ENCODE results near the gene ATAD1. TPM values are rescaled to one million over a fixed set of nuclear protein-coding genes. Genes with fewer than 3 reads are reported as not detected.
"Not testable (repeated sequence)": the region's sequence is repeated elsewhere in the genome, so short reads cannot be mapped to it uniquely, and the experiment has no call there.

Gene ATAD1
- polyA plus RNA-seq, 6 donors from 2014 or later: 21.1 to 32.2 (median 30.4) TPM

DNA sequence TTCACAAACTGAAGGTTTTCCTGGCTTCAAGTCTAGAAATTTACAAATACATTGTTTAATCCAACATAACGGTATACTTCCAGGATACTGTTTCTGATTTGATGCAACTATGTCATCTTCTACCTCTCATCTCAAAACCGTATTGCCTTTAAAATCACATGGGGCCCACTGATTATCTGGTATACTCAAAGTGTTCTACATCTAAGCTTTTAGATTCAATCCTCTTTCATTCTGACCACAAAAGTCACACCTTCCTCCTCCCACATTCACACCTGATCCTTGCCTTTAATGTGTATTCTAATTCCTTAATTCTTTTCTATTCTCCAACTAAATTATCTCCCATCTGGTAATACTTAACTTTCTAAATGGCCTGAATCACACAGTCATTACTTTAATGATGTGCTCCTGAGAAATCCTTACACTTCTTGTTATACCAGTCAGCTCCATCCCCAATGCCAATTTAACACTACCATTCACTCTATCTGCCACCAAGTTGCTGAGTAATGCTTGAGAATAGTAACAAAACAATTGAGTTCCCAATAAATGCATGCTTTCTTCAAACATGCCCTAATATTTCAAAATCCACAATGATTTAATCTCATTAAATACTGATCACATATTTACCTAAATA, 13.0 kb downstream of the ATAD1 start:
- Mint-ChIP-seq H3K9me3 (peaks cover 7 to 30% (median 18%) of the 10 kb centered on the region in 7 donors), H3K27ac (peak overlapping the region in 3 of 6 donors; percentile 1 to 44 (median 14)), H3K36me3 (peaks cover 57 to 64% of the 10 kb centered on the region in 2 donors), H3K27me3 (no peaks in the 10 kb centered on the region), H3K4me1 (peaks cover 9 to 22% (median 22%) of the 10 kb centered on the region in 3 donors), H3K4me3 (no peak overlapping the region)
- no peak for ATAC-seq (ENCODE audit: low read depth in 2 of 2)
- no peak for DNase-seq

DNA sequence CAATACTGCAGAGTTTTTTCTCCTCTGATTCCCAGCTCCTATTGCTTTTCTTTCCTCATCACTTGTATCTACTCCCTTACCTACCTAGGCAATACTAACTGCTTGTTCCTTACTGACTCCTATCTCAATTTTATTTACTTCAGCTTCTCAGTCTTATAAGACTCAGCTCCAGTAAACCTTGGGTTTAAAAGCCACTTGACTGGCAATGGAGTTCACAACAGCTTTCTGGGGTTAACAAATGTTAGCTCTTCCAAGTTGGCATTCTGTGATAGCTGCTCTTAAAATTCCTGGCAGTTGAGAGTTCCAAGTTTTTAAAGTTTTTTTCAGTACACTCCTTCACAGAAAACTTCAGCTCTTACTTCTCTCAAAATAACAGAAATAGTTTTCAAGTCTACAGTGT, 14.2 kb downstream of the ATAD1 start:
- Mint-ChIP-seq H3K27ac (peak overlapping the region in 1 of 6 donors; percentile 49), H3K4me1 (peaks cover 11 to 22% (median 22%) of the 10 kb centered on the region in 3 donors), H3K9me3 (peaks cover 7 to 30% (median 18%) of the 10 kb centered on the region in 7 donors)

GRCh38 chr10:87803328-87803727, 14.7 kb downstream of the ATAD1 start:
- H3K27me3 Mint-ChIP-seq: no peaks in the 10 kb centered on the region
- H3K4me1 Mint-ChIP-seq: peaks cover 15 to 25% (median 23%) of the 10 kb centered on the region in 3 donors
- no peak overlapping the region for H3K4me3 Mint-ChIP-seq
- H3K36me3 Mint-ChIP-seq: peaks cover 53 to 55% of the 10 kb centered on the region in 2 donors
- peaks cover 7 to 30% (median 18%) of the 10 kb centered on the region in 7 donors for H3K9me3 Mint-ChIP-seq
- no peak overlapping the region for H3K27ac Mint-ChIP-seq
- no peak for ATAC-seq (ENCODE audit: low read depth in 2 of 2)
- no peak for DNase-seq

More for the DNA sequence above, 14.2 kb downstream of the ATAD1 start:
- no peak overlapping the region for H3K4me3 Mint-ChIP-seq
- DNase-seq: no peak
- H3K27me3 Mint-ChIP-seq: no peaks in the 10 kb centered on the region
- no peak for ATAC-seq (ENCODE audit: low read depth in 2 of 2)
- H3K36me3 Mint-ChIP-seq: peaks cover 53 to 55% of the 10 kb centered on the region in 2 donors

DNA sequence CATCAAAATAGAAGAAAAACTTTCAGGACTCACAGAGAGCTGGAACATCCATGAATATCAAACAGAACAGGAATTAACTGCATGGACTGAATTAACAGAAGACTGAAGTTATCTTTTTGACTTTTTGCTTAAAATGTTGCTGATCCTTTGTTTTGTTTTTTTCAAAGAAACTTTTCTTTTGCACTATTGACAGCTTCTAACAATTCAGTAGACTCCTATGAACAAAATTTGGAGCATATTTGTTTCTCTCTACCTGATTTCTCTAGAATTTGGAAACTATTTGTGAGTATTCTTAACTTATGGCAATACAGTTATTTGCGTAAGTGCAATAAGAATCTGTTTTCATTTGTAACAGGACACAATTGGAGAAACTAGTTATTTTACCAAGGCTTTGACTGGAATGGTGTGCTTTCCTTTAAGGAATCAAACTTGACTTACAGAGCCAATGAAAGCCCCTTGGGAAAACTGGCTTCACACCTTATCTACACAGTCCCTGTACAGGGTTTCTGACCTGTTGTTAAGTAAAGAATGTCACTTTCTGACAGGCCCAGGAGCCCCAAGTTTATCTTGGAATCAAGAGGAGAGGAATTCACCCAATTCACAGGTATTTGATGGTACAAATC, 16.1 kb downstream of the ATAD1 start:
- H3K36me3 Mint-ChIP-seq: peaks cover 50 to 53% of the 10 kb centered on the region in 2 donors
- H3K9me3 Mint-ChIP-seq: peaks cover 7 to 30% (median 18%) of the 10 kb centered on the region in 7 donors
- H3K27ac Mint-ChIP-seq; H3K27me3 Mint-ChIP-seq; DNase-seq; H3K4me3 Mint-ChIP-seq; ATAC-seq (ENCODE audit: low read depth in 2 of 2): not testable (repeated sequence)
- peaks cover 26 to 38% (median 33%) of the 10 kb centered on the region in 3 donors for H3K4me1 Mint-ChIP-seq

DNA sequence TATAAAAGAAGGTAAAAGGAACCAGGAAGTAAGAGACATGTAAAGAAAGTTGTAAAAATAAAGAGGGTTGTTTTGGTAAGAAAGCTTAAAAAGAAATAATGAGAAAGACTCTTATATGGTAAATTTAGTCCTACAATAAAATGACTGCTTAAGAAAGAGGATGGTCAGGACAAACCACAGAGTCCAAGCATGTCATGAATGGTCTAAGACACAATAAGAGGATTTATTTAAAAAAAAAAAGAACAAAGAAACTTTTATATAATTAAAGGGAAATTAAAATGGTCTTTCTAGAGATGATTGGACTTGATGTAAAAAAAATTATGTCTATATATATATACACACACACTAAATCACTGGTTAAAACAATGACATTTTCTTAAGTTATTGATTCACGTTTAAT, 18.2 kb downstream of the ATAD1 start:
- Mint-ChIP-seq H3K36me3 (peaks cover 31 to 35% of the 10 kb centered on the region in 2 donors), H3K27ac (no peak overlapping the region), H3K4me1 (peaks cover 19 to 32% (median 23%) of the 10 kb centered on the region in 3 donors), H3K9me3 (peaks cover 4 to 30% (median 18%) of the 10 kb centered on the region in 7 donors), H3K4me3 (no peak overlapping the region), H3K27me3 (no peaks in the 10 kb centered on the region)
- ATAC-seq (ENCODE audit: low read depth in 2 of 2) (no peak), DNase-seq (no peak)

DNA sequence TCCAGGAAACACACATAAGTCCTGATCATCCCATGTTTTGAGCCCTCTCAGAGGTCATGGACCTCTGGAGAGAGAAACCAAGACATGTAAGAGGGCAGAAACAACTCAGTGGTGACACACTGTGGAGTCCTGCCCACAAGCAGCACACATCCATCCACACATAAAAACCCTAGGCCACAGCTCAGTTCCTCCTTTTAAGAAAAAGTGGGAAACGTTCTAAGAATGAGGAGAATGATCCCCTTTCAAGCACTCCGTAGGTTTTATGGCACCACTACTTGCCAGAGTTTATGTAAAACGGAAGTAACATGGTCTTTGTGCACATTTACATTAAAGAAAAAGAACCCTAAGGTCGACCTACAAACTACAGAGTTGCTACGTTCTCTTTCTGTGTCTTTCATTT, 19.9 kb downstream of the ATAD1 start:
- peaks cover 3 to 20% (median 10%) of the 10 kb centered on the region in 7 donors for H3K9me3 Mint-ChIP-seq

GRCh38 chr10:87794285-87794684, 23.7 kb downstream of the ATAD1 start:
- ATAC-seq (ENCODE audit: low read depth in 2 of 2) (no peak), DNase-seq (no peak)
- H3K36me3 Mint-ChIP-seq: peaks cover 0 to 3% of the 10 kb centered on the region in 2 donors
- H3K4me1 Mint-ChIP-seq: peaks cover 15 to 38% (median 25%) of the 10 kb centered on the region in 3 donors
- H3K9me3 Mint-ChIP-seq: no peaks in the 10 kb centered on the region
- H3K27me3 Mint-ChIP-seq: no peaks in the 10 kb centered on the region
- no peak overlapping the region for H3K4me3 Mint-ChIP-seq
- H3K27ac Mint-ChIP-seq: peak overlapping the region in 3 of 6 donors; percentile 16 to 79 (median 41)

More for the DNA sequence above, 19.9 kb downstream of the ATAD1 start:
- Mint-ChIP-seq H3K4me3 (peak overlapping the region in 2 of 8 donors; percentile 23 to 55), H3K36me3 (peaks cover 18% of the 10 kb centered on the region in 2 donors), H3K4me1 (peaks cover 15 to 38% (median 28%) of the 10 kb centered on the region in 3 donors), H3K27me3 (no peaks in the 10 kb centered on the region), H3K27ac (peak overlapping the region in 4 of 6 donors; percentile 6 to 70 (median 56))
- ATAC-seq (ENCODE audit: low read depth in 2 of 2) (no peak), DNase-seq (no peak)

DNA sequence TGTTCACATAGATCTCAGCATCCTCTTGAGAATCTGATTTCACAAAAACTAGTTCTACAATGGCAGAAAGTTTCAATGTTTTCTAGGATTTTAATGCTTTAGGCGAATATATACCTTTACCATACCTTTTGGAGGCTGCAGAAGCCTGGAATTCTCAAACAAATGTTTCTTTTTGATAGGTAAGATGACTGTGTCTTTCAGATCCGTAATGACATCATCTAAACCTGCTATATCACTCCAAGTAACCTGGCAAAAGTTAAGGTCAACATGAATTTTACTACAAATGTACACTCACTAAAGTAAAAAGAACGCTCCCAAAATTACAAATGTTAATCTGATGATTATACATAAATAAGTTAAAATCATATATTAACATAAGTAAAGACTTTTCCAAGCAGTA, 27.8 kb downstream of the ATAD1 start:
- peaks cover 5 to 8% of the 10 kb centered on the region in 2 donors for H3K36me3 Mint-ChIP-seq
- no peaks in the 10 kb centered on the region for H3K9me3 Mint-ChIP-seq

DNA sequence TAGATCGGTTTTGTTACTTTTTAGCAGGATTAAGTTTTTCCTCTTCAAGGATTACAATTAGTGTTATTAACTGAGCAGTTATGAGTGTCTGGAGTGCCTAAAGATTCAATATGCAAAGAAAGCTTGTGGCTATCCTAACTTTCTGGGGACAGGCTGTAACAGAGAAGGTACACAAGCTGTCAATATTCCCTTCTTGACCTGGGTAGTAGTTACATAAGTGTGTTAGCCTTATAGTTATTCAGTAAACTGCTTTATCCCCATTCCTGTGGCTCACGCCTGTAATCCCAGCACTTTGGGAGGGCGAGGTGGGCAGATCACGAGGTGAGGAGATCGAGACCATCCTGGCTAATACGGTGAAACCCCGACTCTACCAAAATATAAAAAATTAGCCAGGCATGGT, 31.6 kb downstream of the ATAD1 start:
- H3K27me3 Mint-ChIP-seq: no peaks in the 10 kb centered on the region
- DNase-seq (no peak), ATAC-seq (ENCODE audit: low read depth in 2 of 2) (no peak)
- peaks cover 16 to 22% of the 10 kb centered on the region in 2 donors for H3K36me3 Mint-ChIP-seq
- H3K9me3 Mint-ChIP-seq: no peaks in the 10 kb centered on the region
- H3K4me3 Mint-ChIP-seq: no peak overlapping the region
- H3K27ac Mint-ChIP-seq: no peak overlapping the region
- peaks cover 2 to 8% (median 5%) of the 10 kb centered on the region in 3 donors for H3K4me1 Mint-ChIP-seq

More for the DNA sequence above, 27.8 kb downstream of the ATAD1 start:
- H3K4me3 Mint-ChIP-seq: no peak overlapping the region
- ATAC-seq (ENCODE audit: low read depth in 2 of 2) (no peak), DNase-seq (no peak)
- H3K4me1 Mint-ChIP-seq: peaks cover 0 to 23% (median 8%) of the 10 kb centered on the region in 3 donors
- no peak overlapping the region for H3K27ac Mint-ChIP-seq
- H3K27me3 Mint-ChIP-seq: no peaks in the 10 kb centered on the region

- peak overlapping the region in 3 of 6 donors; percentile 15 to 94 (median 27) for H3K27ac Mint-ChIP-seq
- no peaks in the 10 kb centered on the region for H3K27me3 Mint-ChIP-seq
- peaks cover 14 to 25% of the 10 kb centered on the region in 2 donors for H3K36me3 Mint-ChIP-seq
- no peaks in the 10 kb centered on the region for H3K9me3 Mint-ChIP-seq
- ATAC-seq (ENCODE audit: low read depth in 2 of 2): no peak
- H3K4me3 Mint-ChIP-seq: no peak overlapping the region
- DNase-seq: no peak
- H3K4me1 Mint-ChIP-seq: peaks cover 2 to 5% (median 4%) of the 10 kb centered on the region in 3 donors
These were observed 35.3 kb downstream of the ATAD1 start for GRCh38 chr10:87782721-87783120.

GRCh38 chr10:87781545-87781944, 36.5 kb downstream of the ATAD1 start:
- no peaks in the 10 kb centered on the region for H3K9me3 Mint-ChIP-seq
- ATAC-seq (ENCODE audit: low read depth in 2 of 2) (no peak), DNase-seq (no peak)
- peak overlapping the region in 2 of 6 donors; percentile 0 to 7 for H3K27ac Mint-ChIP-seq
- peaks cover 2 to 5% (median 3%) of the 10 kb centered on the region in 3 donors for H3K4me1 Mint-ChIP-seq
- peaks cover 14 to 29% of the 10 kb centered on the region in 2 donors for H3K36me3 Mint-ChIP-seq
- H3K27me3 Mint-ChIP-seq: no peaks in the 10 kb centered on the region
- no peak overlapping the region for H3K4me3 Mint-ChIP-seq

DNA sequence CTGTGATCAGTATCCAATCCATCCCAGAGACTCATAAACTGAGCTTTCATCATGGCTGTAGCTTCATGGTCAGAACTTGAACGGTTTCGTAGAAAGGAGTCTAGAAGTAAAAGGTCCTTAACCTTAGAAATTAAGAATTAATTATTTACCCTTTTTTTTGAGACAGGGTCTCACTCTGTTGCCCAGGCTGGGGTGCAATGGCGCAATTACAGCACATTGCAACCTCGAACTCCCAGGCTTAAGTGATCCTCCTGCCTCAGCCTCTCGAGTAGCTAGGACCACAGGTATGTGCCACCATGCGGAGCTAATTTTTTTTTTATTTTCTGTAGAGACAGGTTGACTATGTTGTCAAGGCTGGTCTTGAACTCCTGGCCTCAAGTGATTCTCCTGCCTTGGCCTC, 41.7 kb downstream of the ATAD1 start:
- H3K36me3 Mint-ChIP-seq: peaks cover 8 to 22% of the 10 kb centered on the region in 2 donors
- no peak for DNase-seq
- no peaks in the 10 kb centered on the region for H3K9me3 Mint-ChIP-seq
- peak overlapping the region in 2 of 6 donors; percentile 29 to 47 for H3K27ac Mint-ChIP-seq
- no peak overlapping the region for H3K4me3 Mint-ChIP-seq
- H3K4me1 Mint-ChIP-seq: no peaks in the 10 kb centered on the region
- ATAC-seq (ENCODE audit: low read depth in 2 of 2): no peak
- no peaks in the 10 kb centered on the region for H3K27me3 Mint-ChIP-seq

DNA sequence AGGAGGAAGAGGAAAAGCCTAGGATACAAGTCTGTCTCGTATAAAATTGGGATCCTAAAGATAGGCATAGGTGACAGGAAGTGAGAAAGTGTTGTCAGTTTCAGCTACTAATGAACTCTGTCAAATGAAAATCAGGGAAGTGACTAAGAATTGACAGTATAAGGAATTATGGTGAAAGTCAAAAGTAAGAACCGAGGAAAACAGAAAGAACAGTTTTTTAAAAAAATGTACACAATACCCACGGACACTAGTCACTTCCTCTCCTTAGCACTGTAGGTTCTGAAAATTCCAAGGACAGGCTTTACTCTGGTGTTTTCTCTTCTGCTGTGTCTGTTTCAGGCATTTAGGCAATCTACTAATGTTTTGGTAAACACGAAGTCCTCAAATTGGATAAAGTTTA, 42.3 kb downstream of the ATAD1 start:
- ATAC-seq (ENCODE audit: low read depth in 2 of 2) (no peak), DNase-seq (no peak)
- H3K4me3 Mint-ChIP-seq: no peak overlapping the region
- H3K36me3 Mint-ChIP-seq: peaks cover 8 to 17% of the 10 kb centered on the region in 2 donors
- H3K4me1 Mint-ChIP-seq: no peaks in the 10 kb centered on the region
- H3K27me3 Mint-ChIP-seq: no peaks in the 10 kb centered on the region
- peak overlapping the region in 4 of 6 donors; percentile 29 to 94 (median 58) for H3K27ac Mint-ChIP-seq
- no peaks in the 10 kb centered on the region for H3K9me3 Mint-ChIP-seq
